Neural cell (in vitro differentiated cells): ENCODE measurements around the gene LHFPL5. TPM values are rescaled to one million over a fixed set of nuclear protein-coding genes. Genes with fewer than 3 reads are reported as not detected.

Experiments
- H2AFZ ChIP-seq: fragments of 200-600, 300-800 bp; sonication (generic), shearing (Covaris generic); 2 replicates; pipeline ENCODE4 v1.6.0; 2014; ENCODE audit warnings: low read depth, mild to moderate bottlenecking, antibody characterized with exemption, low read length, moderate library complexity
- H3F3A ChIP-seq: fragments of 200-600 bp; shearing (Covaris generic); 2 replicates; pipeline ENCODE4 v1.6.1; 2016; ENCODE audit warnings: mild to moderate bottlenecking, moderate library complexity, mixed read lengths, antibody characterized with exemption, low read length; ENCODE audit not compliant: insufficient read depth, poor library complexity, severe bottlenecking
- H3K27ac ChIP-seq: fragments of 200-600, 300-800 bp; sonication (generic), shearing (Covaris generic); 2 replicates; pipeline ENCODE4 v1.5.1; 2014; ENCODE audit warnings: mild to moderate bottlenecking, low read length, moderate library complexity
- H3K27me3 ChIP-seq: fragments of 300-800, 200-600 bp; sonication (generic), shearing (Covaris generic); 2 replicates; pipeline ENCODE4 v1.6.0; 2014; ENCODE audit warnings: mild to moderate bottlenecking, low read depth, low read length, moderate library complexity; ENCODE audit not compliant: insufficient read depth
- H3K36me3 ChIP-seq: fragments of 300-800, 200-600 bp; sonication (generic), shearing (Covaris generic); 2 replicates; pipeline ENCODE4 v1.5.1; 2014; ENCODE audit warnings: mild to moderate bottlenecking, antibody characterized with exemption, low read length, moderate library complexity; ENCODE audit not compliant: insufficient read depth
- H3K4me2 ChIP-seq: fragments of 300-800, 200-600 bp; sonication (generic), shearing (Covaris generic); 2 replicates; pipeline ENCODE4 v1.6.0; 2014; ENCODE audit warnings: mild to moderate bottlenecking, low read length
- H3K4me3 ChIP-seq: fragments of 300-800, 200-600 bp; sonication (generic), shearing (Covaris generic); 2 replicates; pipeline ENCODE4 v1.5.1; 2014; ENCODE audit warnings: mild to moderate bottlenecking, low read length, moderate library complexity
- H3K79me2 ChIP-seq: fragments of 200-600 bp; shearing (Covaris generic); replicated peaks from 2 replicates; pipeline ENCODE4 v1.6.0; 2014; ENCODE audit warnings: mild to moderate bottlenecking, low read length, moderate library complexity; ENCODE audit not compliant: insufficient read depth
- H3K9ac ChIP-seq: fragments of 300-800, 200-600 bp; sonication (generic), shearing (Covaris generic); 2 replicates; pipeline ENCODE4 v1.6.1; 2016; ENCODE audit warnings: mild to moderate bottlenecking, low read length, mixed read lengths
- H3K9me2 ChIP-seq: fragments of 200-600 bp; shearing (Covaris generic); 2 replicates; pipeline ENCODE4 v1.6.1; 2016; ENCODE audit warnings: mild to moderate bottlenecking, low read length, mixed read lengths; ENCODE audit not compliant: insufficient read depth
- H3K9me3 ChIP-seq: fragments of 200-600, 300-800 bp; sonication (generic), shearing (Covaris generic); 2 replicates; pipeline ENCODE4 v1.6.1; 2016; ENCODE audit warnings: mild to moderate bottlenecking, mixed run types, low read length, moderate library complexity, mixed read lengths
- H4K20me1 ChIP-seq: fragments of 200-600 bp; shearing (Covaris generic); 2 replicates; pipeline ENCODE4 v1.6.1; 2016; ENCODE audit warnings: mild to moderate bottlenecking, mixed run types; ENCODE audit not compliant: insufficient read depth
- EP300 ChIP-seq: fragments of 450-650 bp; conservative IDR thresholded peaks from 2 replicates; pipeline ENCODE4 v1.6.1; 2014; ENCODE audit warnings: antibody characterized with exemption, mild to moderate bottlenecking, moderate library complexity; ENCODE audit not compliant: poor library complexity, severe bottlenecking
- EZH2 ChIP-seq: fragments of 200-600, 300-800 bp; shearing (Covaris generic), sonication (generic); IDR thresholded peaks from 2 replicates; pipeline ENCODE4 v1.6.1; 2014; ENCODE audit warnings: antibody characterized with exemption, low read length, borderline replicate concordance, mild to moderate bottlenecking; ENCODE audit not compliant: insufficient read depth, poor library complexity, severe bottlenecking
- MXI1 ChIP-seq: fragments of 450-650 bp; conservative IDR thresholded peaks from 2 replicates; pipeline ENCODE4 v1.6.1; 2014; ENCODE audit warnings: antibody characterized with exemption, mild to moderate bottlenecking; ENCODE audit not compliant: poor library complexity, severe bottlenecking
- POLR2AphosphoS5 ChIP-seq: IDR thresholded peaks from 2 replicates; pipeline ENCODE4 v1.6.1; 2012
- RAD21 ChIP-seq: fragments of 450-650 bp; conservative IDR thresholded peaks from 2 replicates; pipeline ENCODE4 v1.6.1; 2014; ENCODE audit warnings: antibody characterized with exemption, mild to moderate bottlenecking, moderate library complexity
- SMC3 ChIP-seq: fragments of 450-650 bp; conservative IDR thresholded peaks from 2 replicates; pipeline ENCODE4 v1.6.1; 2014; ENCODE audit warnings: antibody characterized with exemption, mild to moderate bottlenecking, moderate library complexity; ENCODE audit not compliant: poor library complexity
- TAF1 ChIP-seq: IDR thresholded peaks from 2 replicates; pipeline ENCODE4 v1.6.1; 2012; ENCODE audit warnings: low read depth
- polyA plus RNA-seq: library from polyadenylated mRNA; depleted of rRNA; stranded (reverse); fragments of >200 nt; gene quantifications from 2 replicates; pipeline ENCODE4 v1.2.3, GENCODE V29; 2014
- TF ChIP-seq, protein P1 (sequence below): IDR thresholded peaks from 2 replicates; pipeline ENCODE4 v1.6.1; 2012; ENCODE audit warnings: borderline replicate concordance
- TF ChIP-seq, protein P2 (sequence below): fragments of 450-650 bp; IDR thresholded peaks from 2 replicates; pipeline ENCODE4 v1.5.1; 2014; ENCODE audit warnings: antibody characterized with exemption, mild to moderate bottlenecking, moderate library complexity; ENCODE audit not compliant: poor library complexity, severe bottlenecking

The LHFPL5 gene
- polyA plus RNA-seq, 1 donor from 2014 or later = 0.17 TPM

DNA sequence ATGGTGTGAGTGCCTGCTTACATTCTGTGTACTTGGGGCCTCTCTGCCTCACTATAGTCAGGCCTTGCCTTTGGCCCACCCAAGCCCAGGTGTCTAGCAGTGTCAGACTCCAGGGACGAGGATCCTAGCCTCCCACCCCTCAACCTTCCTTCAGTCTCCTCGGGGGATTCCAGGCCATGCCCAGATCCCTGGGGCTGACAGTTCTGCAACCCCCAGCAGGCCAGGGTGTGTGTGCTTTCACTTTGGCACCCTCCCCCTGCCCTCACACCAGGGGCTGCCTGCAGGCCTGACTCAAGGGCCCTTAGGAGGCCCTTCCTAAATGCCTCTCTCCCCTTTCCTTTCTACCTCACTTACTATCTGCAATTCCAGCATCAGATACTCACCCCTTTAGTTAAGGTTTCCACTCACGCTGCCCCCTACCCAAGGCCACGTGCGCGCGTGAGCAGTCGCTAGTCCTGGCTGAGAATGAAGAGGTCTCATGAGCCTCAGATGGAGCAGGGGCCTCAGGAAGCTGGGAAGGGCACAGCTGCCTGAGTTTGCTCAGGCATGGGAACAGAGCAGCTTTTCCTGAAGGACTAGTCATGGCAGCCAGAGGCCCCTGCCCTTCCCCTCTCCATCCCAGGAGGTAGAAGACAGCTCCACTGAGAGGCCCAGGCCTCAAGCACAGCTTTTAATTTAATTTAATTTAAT, 7.2 kb upstream of the LHFPL5 start:
- Histone ChIP-seq H3K9ac (no peak overlapping the region), H2AFZ (no peak overlapping the region)

DNA sequence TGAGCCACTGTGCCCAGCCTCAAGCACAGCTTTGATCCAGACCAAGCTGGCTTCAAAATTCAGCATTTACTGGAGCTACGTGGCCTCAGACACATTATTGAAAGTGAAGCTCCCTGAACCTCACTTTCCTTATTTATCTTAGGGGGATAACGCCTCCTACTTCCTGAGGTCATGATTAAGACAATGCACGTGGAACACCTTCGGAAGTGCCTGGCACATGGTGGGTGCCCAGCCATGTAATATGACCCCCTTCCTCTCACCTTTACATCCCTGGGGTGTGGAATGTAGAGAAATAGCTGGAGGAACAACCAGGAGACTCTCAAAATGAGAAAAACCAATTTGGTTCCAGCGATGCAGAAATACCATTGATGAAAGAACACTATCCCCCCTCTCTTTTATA, 6.4 kb upstream of the LHFPL5 start:
- no peaks in the 10 kb centered on the region for H3K9me2 ChIP-seq
- H3K4me2 ChIP-seq = no peak overlapping the region
- H3F3A ChIP-seq = no peaks in the 10 kb centered on the region
- no peaks in the 10 kb centered on the region for H3K9me3 ChIP-seq
- no peak overlapping the region for H2AFZ ChIP-seq
- no peaks in the 10 kb centered on the region for H3K36me3 ChIP-seq
- H3K9ac ChIP-seq = no peak overlapping the region
- H3K27me3 ChIP-seq = no peaks in the 10 kb centered on the region
- no peak overlapping the region for H3K4me3 ChIP-seq
- H3K27ac ChIP-seq = no peak overlapping the region
- TF ChIP-seq EP300 = no peak
- no peak for TF ChIP-seq POLR2AphosphoS5
- TF ChIP-seq, protein P1, sequence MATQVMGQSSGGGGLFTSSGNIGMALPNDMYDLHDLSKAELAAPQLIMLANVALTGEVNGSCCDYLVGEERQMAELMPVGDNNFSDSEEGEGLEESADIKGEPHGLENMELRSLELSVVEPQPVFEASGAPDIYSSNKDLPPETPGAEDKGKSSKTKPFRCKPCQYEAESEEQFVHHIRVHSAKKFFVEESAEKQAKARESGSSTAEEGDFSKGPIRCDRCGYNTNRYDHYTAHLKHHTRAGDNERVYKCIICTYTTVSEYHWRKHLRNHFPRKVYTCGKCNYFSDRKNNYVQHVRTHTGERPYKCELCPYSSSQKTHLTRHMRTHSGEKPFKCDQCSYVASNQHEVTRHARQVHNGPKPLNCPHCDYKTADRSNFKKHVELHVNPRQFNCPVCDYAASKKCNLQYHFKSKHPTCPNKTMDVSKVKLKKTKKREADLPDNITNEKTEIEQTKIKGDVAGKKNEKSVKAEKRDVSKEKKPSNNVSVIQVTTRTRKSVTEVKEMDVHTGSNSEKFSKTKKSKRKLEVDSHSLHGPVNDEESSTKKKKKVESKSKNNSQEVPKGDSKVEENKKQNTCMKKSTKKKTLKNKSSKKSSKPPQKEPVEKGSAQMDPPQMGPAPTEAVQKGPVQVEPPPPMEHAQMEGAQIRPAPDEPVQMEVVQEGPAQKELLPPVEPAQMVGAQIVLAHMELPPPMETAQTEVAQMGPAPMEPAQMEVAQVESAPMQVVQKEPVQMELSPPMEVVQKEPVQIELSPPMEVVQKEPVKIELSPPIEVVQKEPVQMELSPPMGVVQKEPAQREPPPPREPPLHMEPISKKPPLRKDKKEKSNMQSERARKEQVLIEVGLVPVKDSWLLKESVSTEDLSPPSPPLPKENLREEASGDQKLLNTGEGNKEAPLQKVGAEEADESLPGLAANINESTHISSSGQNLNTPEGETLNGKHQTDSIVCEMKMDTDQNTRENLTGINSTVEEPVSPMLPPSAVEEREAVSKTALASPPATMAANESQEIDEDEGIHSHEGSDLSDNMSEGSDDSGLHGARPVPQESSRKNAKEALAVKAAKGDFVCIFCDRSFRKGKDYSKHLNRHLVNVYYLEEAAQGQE = no peak
- TF ChIP-seq MXI1 = no peak
- TF ChIP-seq, protein P2, sequence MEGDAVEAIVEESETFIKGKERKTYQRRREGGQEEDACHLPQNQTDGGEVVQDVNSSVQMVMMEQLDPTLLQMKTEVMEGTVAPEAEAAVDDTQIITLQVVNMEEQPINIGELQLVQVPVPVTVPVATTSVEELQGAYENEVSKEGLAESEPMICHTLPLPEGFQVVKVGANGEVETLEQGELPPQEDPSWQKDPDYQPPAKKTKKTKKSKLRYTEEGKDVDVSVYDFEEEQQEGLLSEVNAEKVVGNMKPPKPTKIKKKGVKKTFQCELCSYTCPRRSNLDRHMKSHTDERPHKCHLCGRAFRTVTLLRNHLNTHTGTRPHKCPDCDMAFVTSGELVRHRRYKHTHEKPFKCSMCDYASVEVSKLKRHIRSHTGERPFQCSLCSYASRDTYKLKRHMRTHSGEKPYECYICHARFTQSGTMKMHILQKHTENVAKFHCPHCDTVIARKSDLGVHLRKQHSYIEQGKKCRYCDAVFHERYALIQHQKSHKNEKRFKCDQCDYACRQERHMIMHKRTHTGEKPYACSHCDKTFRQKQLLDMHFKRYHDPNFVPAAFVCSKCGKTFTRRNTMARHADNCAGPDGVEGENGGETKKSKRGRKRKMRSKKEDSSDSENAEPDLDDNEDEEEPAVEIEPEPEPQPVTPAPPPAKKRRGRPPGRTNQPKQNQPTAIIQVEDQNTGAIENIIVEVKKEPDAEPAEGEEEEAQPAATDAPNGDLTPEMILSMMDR = no peak
- no peaks in the 10 kb centered on the region for H4K20me1 ChIP-seq
- H3K79me2 ChIP-seq = no peaks in the 10 kb centered on the region

More for the DNA sequence above, 7.2 kb upstream of the LHFPL5 start:
- Histone ChIP-seq H3K9me2 (no peaks in the 10 kb centered on the region), H3K4me2 (no peak overlapping the region), H3K27ac (no peak overlapping the region), H3K27me3 (no peaks in the 10 kb centered on the region), H3F3A (no peaks in the 10 kb centered on the region), H3K36me3 (no peaks in the 10 kb centered on the region), H3K9me3 (no peaks in the 10 kb centered on the region), H3K4me3 (no peak overlapping the region), H4K20me1 (no peaks in the 10 kb centered on the region), H3K79me2 (no peaks in the 10 kb centered on the region)
- no peak for TF ChIP-seq EZH2
- no peak for TF ChIP-seq POLR2AphosphoS5
- TF ChIP-seq MXI1 = no peak
- no peak for TF ChIP-seq RAD21
- no peak for TF ChIP-seq SMC3
- TF ChIP-seq, protein P2 = no peak
- no peak for TF ChIP-seq TAF1
- no peak for TF ChIP-seq EP300
